Frontal cortex (tissue), 4 donors: ENCODE data around the gene OTULIN. TPM values are rescaled to one million over a fixed set of nuclear protein-coding genes. Genes with fewer than 3 reads are reported as not detected.

Source experiments
- DNase-seq, 2 donors: peaks; one replicate each; pipeline ENCODE4 v3.0.0; 2012; ENCODE audit warnings: low spot score in 2 of 2
- FAIRE-seq: peaks from 2 replicates; lab custom pipeline; 2012; peaks lifted over from hg19 to GRCh38; lab: Jason Lieb, UNC
- total RNA-seq: library from RNA; depleted of rRNA; stranded (reverse); fragments of >200 nt; gene quantifications from one replicate; pipeline ENCODE4 v1.2.3, GENCODE V29; 2014
- donor health status: control.
- donor health status: control.
- donor health status: control.

The OTULIN gene
- total RNA-seq, 1 donor from 2014 or later: 11.4 TPM

DNA sequence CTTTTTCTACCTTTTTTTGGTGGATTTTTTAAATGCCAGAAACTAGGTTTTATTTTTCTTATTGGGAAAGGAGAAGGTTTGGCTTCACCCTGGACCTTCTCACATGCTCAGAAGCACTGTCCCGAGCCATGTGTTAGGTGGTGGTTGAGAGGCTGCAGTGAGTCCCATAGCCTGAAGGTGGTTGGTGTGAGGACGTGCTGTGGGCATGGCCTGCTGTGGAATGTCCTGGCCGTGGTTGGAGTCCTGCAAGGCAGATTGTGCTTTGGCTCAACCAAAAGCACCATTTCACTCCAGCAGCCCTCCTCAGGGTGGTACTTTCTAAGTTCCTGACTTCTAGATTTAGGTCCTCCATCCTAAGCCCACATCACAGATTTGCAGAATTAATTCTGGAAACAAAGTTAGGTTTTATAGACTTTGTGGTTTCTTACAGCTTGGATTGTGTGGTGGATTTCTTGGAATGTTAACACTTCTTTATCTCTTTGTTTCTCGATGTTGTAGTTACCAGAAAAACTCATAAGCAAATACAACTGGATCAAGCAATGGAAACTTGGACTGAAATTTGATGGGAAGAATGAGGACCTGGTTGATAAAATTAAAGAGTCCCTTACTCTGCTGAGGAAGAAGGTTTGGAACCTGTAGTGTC, 22.6 kb downstream of the OTULIN start:
- DNase-seq: no peak
- no peak for FAIRE-seq

DNA sequence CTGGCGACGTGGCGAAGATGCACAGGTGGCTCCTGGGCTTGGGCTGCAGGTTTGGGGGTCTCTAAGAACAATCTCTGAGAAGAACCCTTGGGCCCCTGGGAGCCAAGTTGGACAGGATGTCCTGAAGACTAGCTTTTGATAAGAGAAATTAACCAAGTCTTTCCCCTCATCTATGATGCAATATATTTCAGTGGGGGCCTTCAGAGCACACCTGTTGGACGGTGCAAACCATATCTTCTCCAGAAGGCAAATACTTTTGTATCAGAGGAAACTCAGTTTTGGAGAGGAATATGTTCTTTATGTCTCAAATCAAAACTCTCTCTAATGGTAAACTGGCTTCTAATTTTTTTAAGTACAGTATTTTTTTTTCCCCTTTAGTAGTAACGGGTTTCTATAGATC, 28.6 kb downstream of the OTULIN start:
- DNase-seq (no peak), FAIRE-seq (no peak)

DNA sequence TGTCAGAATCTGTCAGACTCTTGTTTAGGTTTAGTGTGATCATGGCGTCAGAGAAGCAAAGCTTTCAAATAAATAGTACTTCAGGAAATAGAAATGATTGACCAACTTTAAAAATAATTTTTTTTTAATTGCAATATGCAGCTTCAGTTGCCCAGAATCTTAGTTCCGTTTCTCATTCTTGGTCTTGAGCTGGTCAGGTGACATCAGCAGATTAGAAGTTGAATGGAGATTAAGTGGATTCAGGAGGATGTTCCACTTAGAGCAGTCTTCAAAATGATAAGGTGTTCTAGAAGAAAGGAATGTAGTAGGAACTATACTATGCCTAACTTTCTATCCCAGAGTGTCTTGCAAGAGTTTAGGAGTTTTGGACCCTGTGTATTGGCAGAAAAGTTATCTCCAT, 30.6 kb downstream of the OTULIN start:
- FAIRE-seq: no peak

DNA sequence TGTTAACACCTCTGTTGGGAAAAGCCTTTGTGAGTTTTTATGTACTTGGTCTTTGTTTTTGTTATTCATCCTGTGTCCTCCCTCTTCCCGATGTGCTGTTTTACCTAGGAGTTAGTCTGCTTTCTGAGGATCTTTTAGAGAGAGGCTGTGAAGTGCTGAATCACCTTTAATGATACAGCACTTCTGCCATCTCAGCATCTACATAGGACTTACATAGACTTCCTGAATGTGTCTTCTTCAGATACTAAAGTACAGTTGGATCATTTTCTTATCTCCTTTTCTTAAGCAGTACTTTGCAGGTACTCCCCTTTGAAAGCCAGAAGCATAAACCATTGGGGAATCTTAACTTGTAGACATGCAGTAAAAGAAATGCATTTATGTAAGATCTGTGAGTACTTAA, 31.5 kb downstream of the OTULIN start:
- no peak for FAIRE-seq

More for the DNA sequence above, 30.6 kb downstream of the OTULIN start:
- no peak for DNase-seq

DNA sequence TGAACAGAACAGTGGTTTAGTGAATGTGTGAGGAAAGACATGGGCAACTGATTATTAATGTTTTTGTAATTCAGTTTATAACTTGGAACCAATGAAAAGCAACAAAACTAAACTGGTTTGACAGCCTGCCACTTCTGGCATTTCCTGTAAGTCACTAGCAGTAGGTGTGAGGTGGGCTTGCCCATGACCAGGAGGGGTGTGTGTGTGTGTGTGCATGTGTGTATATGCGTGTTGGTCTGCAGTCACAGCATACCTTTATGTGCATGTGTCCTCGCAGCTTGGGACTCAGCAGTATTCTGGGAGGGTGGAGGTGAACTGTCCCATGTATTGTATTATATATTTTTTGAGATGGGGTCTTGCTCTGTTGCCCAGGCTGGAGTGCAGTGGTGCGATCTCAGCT, 32.3 kb downstream of the OTULIN start:
- DNase-seq: no peak
- FAIRE-seq: no peak

More for the DNA sequence above, 31.5 kb downstream of the OTULIN start:
- DNase-seq: no peak

DNA sequence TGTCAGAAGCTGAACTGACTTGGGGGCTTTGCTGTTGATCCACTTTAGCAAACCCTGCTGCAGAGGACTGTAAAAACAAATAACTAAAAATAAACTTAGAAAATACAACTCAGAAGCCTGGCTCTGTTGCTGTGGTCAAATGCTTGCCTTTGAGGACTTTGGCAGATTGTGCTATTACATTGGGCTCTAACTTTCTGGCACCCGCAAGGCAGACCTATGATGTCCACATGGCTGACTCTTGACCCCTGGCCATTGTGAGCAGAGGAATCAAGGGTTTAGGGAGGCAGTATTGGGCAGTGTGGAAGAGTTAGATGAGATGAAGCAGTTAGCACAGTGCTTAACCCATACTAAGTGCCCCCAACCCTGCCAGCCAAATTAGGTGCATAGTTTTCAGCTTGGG, 34.0 kb downstream of the OTULIN start:
- no peak for FAIRE-seq
- no peak for DNase-seq

DNA sequence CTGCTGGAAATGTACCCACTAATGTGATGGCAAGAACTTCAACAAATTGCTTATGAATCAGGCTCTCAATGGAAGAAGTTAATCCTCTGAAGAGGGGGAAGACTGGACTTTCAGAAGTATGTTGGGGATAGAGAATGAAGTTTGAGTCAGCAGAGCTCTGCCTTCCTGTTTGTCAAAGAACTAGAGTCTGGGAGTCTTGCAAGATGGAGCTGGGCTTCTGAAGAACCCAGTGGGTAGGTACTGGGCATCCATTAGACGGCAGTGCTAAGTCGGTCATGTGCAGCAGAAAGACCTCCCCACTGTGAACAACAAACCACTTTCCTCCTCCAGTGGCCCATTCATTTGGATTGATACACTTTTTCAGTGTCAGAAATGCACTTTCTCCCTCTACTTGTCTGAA, 34.6 kb downstream of the OTULIN start:
- FAIRE-seq (no peak), DNase-seq (no peak)

DNA sequence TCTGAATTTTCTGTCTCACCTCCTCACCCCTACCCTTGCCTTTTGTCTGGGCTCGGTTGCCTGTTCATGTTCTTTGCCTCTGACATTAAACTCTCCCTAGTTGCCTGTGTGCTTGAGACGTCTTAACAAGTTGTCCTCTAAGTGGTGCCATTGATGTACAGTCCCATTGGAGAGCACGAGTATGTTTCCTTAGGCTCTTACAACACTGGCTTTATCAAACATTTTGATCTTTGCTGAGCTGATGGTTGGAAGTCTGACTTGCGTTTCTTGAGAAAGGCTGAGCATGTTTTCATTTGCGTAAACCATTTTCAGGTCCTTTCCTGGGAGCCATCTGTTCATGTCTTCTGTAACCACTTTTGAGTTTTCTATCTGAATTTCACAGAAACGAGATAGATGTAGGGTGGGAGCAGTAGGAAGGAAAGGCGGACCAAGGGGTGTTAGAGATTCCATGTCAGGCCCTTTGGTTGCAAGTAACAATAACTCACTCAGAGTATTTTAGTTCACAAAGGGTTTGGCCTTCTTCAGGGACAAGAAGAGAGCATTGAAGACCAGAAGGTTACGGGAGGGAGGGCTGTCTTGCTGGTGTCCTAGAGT, 35.4 kb downstream of the OTULIN start:
- FAIRE-seq: no peak
- DNase-seq: no peak

DNA sequence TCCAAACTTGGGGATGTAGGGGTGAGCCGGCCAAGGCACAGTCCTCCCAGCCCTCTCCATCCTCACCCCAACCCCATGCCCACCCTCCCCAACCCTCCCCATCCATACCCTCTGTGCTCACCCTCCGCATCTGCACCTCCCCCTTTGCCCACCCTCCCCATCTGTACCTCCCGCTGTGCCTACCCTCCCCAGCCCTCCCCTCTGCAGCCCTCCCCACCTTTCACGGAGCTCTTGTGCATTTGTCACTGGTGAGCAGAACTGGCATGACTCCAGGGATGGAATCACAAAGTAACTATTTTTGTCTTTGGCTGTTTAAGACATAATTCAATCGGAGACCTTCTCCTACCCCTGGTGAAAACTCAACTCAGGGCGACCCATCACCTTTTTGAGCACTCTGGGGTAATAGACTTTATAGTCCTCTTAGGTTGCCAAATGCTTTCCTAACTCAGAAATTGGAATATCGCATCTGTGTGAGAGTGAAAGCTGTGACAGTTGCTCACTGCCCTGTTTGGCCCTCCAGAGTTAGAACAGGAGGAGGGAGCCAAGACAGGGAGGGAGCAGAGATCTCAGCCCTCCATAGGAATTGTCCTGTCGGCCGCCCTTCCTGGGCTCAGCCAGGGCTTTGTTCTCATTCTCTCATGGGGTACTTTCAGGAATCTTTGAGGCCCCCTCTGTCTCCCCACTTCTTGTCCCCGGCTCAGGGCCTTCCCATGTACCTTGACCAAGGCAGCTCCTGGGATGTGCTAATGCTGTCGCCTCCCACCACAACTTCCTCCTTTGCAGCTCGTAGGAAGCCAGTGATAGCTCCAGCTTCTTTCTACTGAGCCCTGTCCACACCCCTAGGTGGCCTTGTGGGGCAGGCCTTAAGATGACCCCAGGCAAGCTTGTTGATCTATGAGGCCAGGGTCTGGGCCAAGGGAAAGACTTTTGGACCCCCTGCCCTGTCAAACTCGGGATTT, 36.2 kb downstream of the OTULIN start:
- no peak for DNase-seq
- no peak for FAIRE-seq

DNA sequence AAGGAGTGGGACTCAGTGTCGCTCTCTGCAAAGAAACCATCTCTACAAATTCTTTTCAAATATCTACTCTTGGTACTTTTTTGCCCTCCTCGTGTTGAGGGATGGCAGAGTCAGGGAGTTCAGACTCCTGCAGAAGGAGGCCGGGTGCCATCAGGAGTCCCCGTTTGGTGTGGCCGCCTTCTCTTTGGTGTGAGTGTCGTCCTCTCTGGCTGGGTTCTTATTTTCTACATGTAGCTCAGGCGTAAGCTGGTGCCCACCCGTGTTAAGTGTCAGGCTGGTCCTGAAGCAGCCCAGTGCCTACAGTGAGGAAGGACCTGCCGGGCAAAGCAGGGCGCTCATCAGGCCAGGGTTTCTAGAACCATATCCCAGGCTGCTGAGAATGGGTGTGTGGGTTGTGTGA, 37.0 kb downstream of the OTULIN start:
- FAIRE-seq (no peak), DNase-seq (no peak)

DNA sequence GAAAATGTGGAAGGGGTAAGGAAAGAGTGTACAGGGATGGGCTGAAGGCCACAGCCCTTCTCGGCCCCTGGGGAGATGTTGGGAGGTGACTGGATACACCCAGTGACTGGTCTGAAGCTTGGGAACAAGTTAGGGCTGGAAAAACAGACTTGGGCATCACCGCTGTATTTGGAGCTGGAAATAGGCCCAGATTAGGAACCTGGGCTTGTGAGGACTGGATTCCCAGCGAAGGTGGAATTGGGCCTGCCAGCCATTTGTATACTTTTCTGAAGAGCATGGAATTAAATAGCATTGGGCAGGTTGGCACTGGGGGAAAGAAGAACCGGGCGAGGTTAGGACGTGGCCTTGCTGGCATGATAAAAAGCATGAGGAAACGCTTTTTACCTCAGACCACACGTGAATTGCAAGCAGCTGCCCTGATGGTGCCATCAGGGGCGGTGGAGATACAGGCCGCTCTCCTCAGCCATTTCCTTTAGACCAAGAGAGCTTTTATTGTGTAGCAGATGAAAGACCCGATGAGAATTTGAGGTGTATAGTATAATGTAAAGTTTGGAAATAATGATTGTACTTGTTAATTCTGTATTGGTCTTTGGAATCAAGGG, 37.8 kb downstream of the OTULIN start:
- DNase-seq (no peak), FAIRE-seq (no peak)

DNA sequence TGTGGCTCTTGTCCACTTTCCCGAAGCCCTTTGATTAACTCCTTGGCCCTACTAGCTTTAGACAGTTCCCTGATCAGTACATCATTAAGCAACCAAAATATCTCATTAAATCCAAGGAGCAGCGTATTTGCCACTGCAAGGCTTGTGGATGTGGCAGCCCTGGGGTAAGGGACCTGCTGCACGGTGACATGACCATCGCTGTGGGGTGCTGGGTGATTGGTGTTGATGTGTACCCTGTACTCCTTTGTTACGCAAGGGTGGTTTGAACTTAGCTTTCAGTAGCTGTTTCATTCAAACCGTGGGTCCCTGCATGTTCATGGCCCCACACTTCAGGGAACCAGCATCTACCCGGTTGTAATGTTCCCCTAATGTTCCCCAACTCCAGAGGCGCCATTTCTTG, 41.0 kb downstream of the OTULIN start:
- FAIRE-seq (no peak), DNase-seq (no peak)

DNA sequence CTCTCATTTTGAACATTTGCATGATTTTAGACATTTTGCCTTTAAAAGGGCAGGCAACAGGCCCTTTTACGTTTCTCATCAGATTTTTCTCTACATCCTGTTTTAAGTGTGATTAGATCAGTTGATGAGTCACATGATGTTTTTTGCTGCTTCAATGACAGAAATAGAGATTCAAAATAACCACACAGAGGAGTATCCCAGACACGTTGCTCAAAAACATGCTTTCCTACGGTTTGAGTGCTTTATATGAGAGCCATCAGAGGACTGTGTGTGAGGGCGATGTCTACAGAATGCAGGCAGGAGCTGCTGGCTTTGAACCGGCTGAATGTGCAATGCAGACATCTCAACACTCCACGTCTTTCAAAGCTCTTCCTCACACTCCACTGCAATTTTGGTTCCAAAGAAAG, 42.1 kb downstream of the OTULIN start:
- FAIRE-seq (no peak), DNase-seq (peak in 1 of 2 donors; percentile 40)

DNA sequence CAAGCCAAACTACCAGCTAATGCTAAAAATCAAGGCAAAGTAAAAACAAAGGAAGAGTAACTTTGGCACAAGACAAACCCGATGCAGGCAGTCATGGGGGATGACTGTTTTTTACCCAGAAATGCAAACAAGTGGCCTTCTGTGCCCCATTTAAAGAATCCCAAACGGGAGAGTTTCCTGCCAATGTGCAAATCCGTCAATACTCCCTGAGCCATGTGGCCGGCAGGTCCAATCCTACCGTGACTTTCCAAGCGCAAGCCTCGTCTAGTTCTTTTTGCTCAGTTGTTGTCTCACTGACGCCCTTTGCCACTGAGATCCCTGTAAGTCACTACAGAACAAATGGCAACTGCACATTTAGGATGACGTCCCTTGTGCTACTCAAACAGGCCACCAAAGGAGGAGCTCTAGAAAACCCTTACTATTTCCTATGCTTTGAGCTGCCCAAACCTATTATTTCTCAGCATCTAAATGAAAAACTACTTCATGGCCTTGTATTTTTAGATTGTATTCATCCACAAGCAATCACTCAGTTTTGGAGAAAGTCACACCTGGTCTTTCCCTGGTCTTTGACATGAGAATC, 43.4 kb downstream of the OTULIN start:
- FAIRE-seq (no peak), DNase-seq (no peak)

DNA sequence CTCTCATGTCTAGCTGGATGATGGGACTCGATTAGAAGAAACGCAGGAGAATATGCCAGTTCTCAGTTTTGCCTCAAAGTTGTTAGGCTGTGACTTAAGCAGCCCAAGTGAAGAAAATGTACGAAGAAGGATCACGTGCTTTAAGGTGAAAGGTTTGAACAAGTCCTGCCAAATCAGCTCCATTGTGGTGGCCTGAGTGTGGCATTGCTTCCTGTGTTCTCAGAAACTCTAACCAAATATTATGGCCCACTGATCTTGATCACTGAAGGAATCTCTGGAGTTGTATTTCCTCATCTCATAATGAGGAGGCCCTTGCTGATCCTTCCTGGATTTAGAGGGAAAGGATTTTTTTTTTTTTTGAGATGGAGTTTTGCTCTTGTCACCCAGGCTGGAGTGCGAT, 44.0 kb downstream of the OTULIN start:
- DNase-seq: no peak
- FAIRE-seq: no peak

DNA sequence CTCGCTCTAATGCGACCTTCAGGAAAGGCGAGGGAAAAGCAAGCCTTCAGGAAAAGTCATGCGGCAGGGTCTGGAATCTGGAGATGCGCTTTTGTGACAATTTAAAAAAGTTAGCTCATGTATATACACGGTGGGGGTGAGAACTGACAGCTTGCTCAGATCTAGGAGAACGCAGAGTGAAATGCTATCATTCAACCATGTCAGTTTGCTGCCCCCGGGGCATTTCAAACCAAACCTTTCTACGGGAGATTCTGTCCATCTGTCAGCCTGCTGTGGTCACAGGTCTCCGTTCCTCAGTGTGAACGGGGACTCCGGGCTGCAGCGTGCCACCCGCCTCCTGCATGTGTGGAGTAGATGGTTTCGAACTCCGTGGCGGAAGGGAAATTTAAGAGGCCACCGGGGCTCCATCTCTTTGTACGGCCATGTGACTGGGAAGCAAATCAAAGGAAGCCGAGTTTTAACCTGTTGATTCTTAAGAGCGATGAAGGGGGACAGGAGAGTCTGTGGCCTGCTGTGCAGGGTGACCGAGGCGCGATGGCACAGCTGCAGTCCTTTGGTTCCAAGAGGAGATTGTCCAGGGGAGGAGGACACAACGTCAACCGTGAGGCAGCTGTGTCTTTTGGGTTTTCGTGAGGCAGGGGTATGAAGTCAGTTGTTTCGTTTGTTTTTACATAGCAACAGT, 45.9 kb downstream of the OTULIN start:
- DNase-seq (no peak), FAIRE-seq (no peak)

DNA sequence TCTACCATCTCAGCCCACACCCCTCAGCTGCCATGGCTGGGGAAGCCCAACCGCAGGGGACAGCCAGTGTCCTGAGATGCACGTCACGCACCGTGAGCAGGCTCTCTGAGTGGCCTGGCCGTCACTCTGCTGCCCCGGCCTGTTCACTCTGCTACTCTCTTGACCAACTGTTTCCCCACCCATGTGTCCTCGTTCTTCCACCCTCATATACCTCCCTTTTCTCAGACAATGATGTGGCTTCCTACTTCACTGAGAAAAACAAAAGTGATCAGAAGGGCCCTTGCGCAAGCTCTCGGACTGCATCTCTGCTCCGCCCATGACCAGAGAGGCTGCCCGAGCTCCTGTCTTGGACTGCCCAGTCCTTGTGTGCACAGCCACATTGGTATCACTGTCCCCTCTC, 47.6 kb downstream of the OTULIN start:
- FAIRE-seq (no peak), DNase-seq (no peak)

DNA sequence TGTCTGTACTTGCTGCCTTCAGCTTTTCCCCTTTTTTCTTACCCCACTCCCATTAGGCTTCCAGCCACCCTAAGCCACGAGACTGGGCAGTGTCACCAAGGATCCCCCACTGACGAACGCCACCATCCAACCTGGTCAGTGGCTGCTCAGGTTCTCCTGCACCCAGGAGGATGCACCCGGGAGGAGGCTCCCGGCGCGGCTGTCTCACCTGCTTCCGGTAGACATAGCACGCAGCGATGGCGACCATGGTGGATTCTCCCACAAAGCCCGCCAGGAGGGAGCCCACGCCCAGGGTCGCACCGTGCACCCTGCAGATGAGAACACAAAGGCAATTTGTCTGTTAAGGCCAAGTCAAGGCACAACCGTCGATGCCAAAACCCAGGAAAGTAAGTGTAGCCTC, 48.1 kb downstream of the OTULIN start:
- DNase-seq (no peak), FAIRE-seq (no peak)

DNA sequence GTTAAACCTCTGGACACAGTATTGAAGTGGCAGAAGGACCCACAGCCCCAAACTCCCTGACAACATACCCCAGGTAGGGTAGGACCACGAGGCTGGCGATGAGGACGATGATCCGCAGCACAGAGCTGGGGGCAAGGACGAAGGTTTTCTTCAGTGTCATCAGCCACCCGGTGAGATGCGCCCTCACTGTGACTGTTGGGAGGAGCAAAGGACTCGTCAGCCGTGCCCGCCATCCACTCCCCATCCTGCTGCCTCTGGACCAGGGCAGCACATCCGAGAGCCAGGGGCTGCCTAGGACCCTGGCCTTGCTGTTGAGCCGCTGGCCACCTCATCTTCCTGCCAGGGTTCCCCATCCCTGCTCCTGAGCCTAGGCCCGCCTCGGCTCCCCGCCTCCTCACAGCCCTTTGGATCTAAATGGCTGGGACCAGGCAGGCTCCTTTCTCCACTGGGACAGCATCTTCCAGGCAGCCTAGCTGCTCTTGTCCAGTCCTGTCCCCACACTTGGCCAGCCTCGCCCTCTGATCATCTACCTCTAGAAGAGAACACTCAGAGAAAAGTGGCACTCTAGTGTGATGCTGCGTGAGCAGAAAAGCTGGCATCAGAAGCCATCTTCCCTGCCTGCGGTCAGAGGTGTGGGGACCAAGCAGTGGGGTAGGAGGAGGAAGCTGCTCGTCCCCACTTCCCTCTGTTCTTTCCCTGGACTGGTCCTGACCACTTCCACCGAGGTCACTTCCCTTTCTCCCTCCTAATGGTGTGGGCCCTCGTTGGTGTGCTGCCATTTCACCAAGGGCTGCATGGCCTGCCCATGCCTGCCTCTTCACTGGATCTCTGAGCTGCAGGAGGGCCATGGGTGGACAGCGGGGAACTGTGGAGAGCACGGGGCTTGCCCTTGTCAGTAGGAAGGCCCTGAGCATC, 49.2 kb downstream of the OTULIN start:
- DNase-seq (no peak), FAIRE-seq (no peak)
